GM12878 (cell line): ENCODE results near the gene AMHR2. TPM values are rescaled to one million over a fixed set of nuclear protein-coding genes. Genes with fewer than 3 reads are reported as not detected.

Experiments used
- ATAC-seq: fragments of 200-7000 bp; cut with Tn5 transposase; 3 replicates; pipeline ENCODE4 v1.9.1; 2020; ENCODE audit warnings: mild to moderate bottlenecking, moderate library complexity
- BruUV-seq: library from RNA; stranded (reverse); fragments of 400-500 nt; replicated peaks from 2 replicates; lab custom pipeline; 2021; lab: Mats Ljungman, UMichigan
- CTCF ChIA-PET: fragments of 300-600 bp; sonication (Branson Sonifier 250); formaldehyde crosslinking; extraction: SDS; loops from one replicate; lab custom pipeline; 2021; ENCODE audit warnings: inconsistent platforms; lab: Yijun Ruan, JAX
- POLR2A ChIA-PET: fragments of 350-600 bp; formaldehyde crosslinking; extraction: SDS; loops from one replicate; lab custom pipeline; 2021; ENCODE audit warnings: inconsistent platforms; lab: Charles Lee
- RAD21 ChIA-PET: fragments of 300-600 bp; sonication (Branson Sonifier 250); formaldehyde crosslinking; loops from one replicate; lab custom pipeline; 2023; ENCODE audit warnings: antibody characterized with exemption; ENCODE audit not compliant: unreplicated experiment; lab: Charles Lee
- SMC1A ChIA-PET: fragments of 300-600 bp; sonication (Branson Sonifier 250); formaldehyde crosslinking; loops from one replicate; lab custom pipeline; 2023; ENCODE audit not compliant: unreplicated experiment, uncharacterized antibody; lab: Charles Lee
- DNase-seq: peaks from one replicate; pipeline ENCODE4 v3.0.0-alpha.2; 2011; ENCODE audit warnings: low read depth, low spot score
- FAIRE-seq: peaks from 3 replicates; lab custom pipeline; 2011; peaks lifted over from hg19 to GRCh38; lab: Jason Lieb, UNC
- H2AFZ ChIP-seq: 2 replicates; pipeline ENCODE4 v1.6.0; 2011; ENCODE audit warnings: low read depth, low read length, control low read depth; ENCODE audit not compliant: control insufficient read depth
- H3K27ac ChIP-seq: 2 replicates; pipeline ENCODE4 v1.5.1; 2011; ENCODE audit warnings: control low read depth; ENCODE audit not compliant: control insufficient read depth, insufficient read depth
- H3K27me3 ChIP-seq, 2 experiments: replicated peaks in 1 of 2; 2 replicates each; pipeline versions ENCODE4 v1.6.0 to v1.6.1; 2011; ENCODE audit warnings: low read length in 1 of 2; ENCODE audit not compliant: control insufficient read depth in 2 of 2, insufficient read depth in 2 of 2
- H3K36me3 ChIP-seq, 2 experiments: 2 replicates each; pipeline ENCODE4 v1.5.1; 2011; ENCODE audit warnings: low read length in 1 of 2; ENCODE audit not compliant: control insufficient read depth in 2 of 2, insufficient read depth in 2 of 2
- H3K4me1 ChIP-seq: 2 replicates; pipeline ENCODE4 v1.6.1; 2011; ENCODE audit warnings: mild to moderate bottlenecking, low read length, moderate library complexity, mixed read lengths; ENCODE audit not compliant: control insufficient read depth, insufficient read depth
- H3K4me2 ChIP-seq: 2 replicates; pipeline ENCODE4 v1.6.0; 2011; ENCODE audit warnings: control low read depth; ENCODE audit not compliant: control insufficient read depth, insufficient read depth
- H3K4me3 ChIP-seq: fragments of 200-600 bp; sonication (generic); 2 replicates; pipeline ENCODE4 v1.5.1; 2016
- H3K79me2 ChIP-seq: 2 replicates; pipeline ENCODE4 v1.6.0; 2011; ENCODE audit warnings: low read length; ENCODE audit not compliant: control insufficient read depth, insufficient read depth
- H3K9ac ChIP-seq: 2 replicates; pipeline ENCODE4 v1.8.0; 2011; ENCODE audit warnings: low read length, control low read depth, mixed read lengths; ENCODE audit not compliant: control insufficient read depth, insufficient read depth
- H3K9me3 ChIP-seq: replicated peaks from 3 replicates; pipeline ENCODE4 v1.5.1; 2011; ENCODE audit warnings: mild to moderate bottlenecking, low read length; ENCODE audit not compliant: control insufficient read depth, insufficient read depth
- H4K20me1 ChIP-seq: 2 replicates; pipeline ENCODE4 v1.6.0; 2011; ENCODE audit not compliant: control insufficient read depth, insufficient read depth
- ATF7 ChIP-seq: fragments of 450-650 bp; IDR thresholded peaks from 2 replicates; pipeline ENCODE4 v1.6.1; 2016; ENCODE audit warnings: low read depth, mild to moderate bottlenecking
- BHLHE40 ChIP-seq, 2 experiments: fragments of 450-650 bp in 1 of 2; IDR thresholded peaks; 2 replicates each; pipeline ENCODE4 v1.6.1; 2011 to 2017; ENCODE audit warnings: low read depth in 2 of 2, borderline replicate concordance in 1 of 2, improper control_type of control experiment in 1 of 2, low read length in 1 of 2, mild to moderate bottlenecking in 1 of 2
- MTA2 ChIP-seq: fragments of 450-650 bp; IDR thresholded peaks from 2 replicates; pipeline ENCODE4 v1.6.1; 2016; ENCODE audit warnings: low read depth, mild to moderate bottlenecking, moderate library complexity
- NFIC ChIP-seq: IDR thresholded peaks from 2 replicates; pipeline ENCODE4 v1.6.1; 2012; ENCODE audit warnings: low read depth, mild to moderate bottlenecking, inconsistent platforms, low read length, moderate library complexity
- NR2C1 ChIP-seq: fragments of 450-650 bp; IDR thresholded peaks from 2 replicates; pipeline ENCODE4 v1.6.1; 2017; ENCODE audit warnings: antibody characterized with exemption, mild to moderate bottlenecking, moderate library complexity
- POLR2AphosphoS5 ChIP-seq: IDR thresholded peaks from 2 replicates; pipeline ENCODE4 v1.6.1; 2011; ENCODE audit warnings: mild to moderate bottlenecking, low read length, inconsistent platforms
- SPI1 ChIP-seq: IDR thresholded peaks from 2 replicates; pipeline ENCODE4 v1.6.1; 2011; ENCODE audit warnings: low read depth, mild to moderate bottlenecking, low read length, moderate library complexity, borderline replicate concordance; ENCODE audit not compliant: insufficient read depth
- ZNF24 ChIP-seq: fragments of 450-650 bp; IDR thresholded peaks from 2 replicates; pipeline ENCODE4 v1.6.1; 2017; ENCODE audit warnings: antibody characterized with exemption, mild to moderate bottlenecking
- WGBS: methylation state at CpG from one replicate; pipeline ENCODE4 v1.1.6; 2016; ENCODE audit warnings: low lambda C conversion rate; ENCODE audit not compliant: insufficient replicate concordance, insufficient coverage; ENCODE audit errors: missing lambda C conversion rate; 5-methylcytosine and 5-hydroxymethylcytosine counted together
- in situ Hi-C: fragments of 300-500 bp; cut with MboI; formaldehyde crosslinking; loops from 9 replicates; pipeline ENCODE4 v1.14.3; 2018; ENCODE audit warnings: mixed read lengths
- intact Hi-C: fragments of 100-400 bp; cut with micrococcal nuclease; formaldehyde crosslinking; loops from one replicate; pipeline ENCODE4 v1.14.2; 2022; ENCODE audit not compliant: unreplicated experiment
- polyA plus RNA-seq, 11 experiments: library from polyadenylated mRNA; depleted of rRNA in 4 of 11; unstranded in 6 of 11; stranded (reverse) in 5 of 11; fragments of >200 nt; fragmentation: Nextera tagmentation in 4 of 11; fragmentation: Illumina TruSeq in 1 of 11; extraction: Ambion mirVana in 4 of 11; extraction: Trizol in 1 of 11; gene quantifications; 1 replicate in 1 of 11; 2 replicates in 10 of 11; pipeline versions ENCODE4 v1.2.1 to v1.2.3, GENCODE V29; 2011 to 2016; ENCODE audit warnings: inconsistent platforms in 2 of 11, missing spikeins in 2 of 11, low read depth in 1 of 11
- total RNA-seq, 4 experiments: library from RNA; depleted of rRNA in 3 of 4; stranded (reverse); fragments of >200 nt in 3 of 4; fragmentation: Illumina TruSeq in 1 of 4; extraction: Trizol in 1 of 4; gene quantifications; 2 replicates each; pipeline versions ENCODE4 v1.2.1 to v1.2.3, GENCODE V29; 2013 to 2021

Gene AMHR2
- total and polyA plus RNA-seq, 10 of the 15 experiments (the other 5 are each of a cell fraction or from before 2014, with no cell fraction given) = 0.06 TPM; not detected in 9

GRCh38 chr12:53454707-53455106, 31.1 kb downstream of the AMHR2 start:
- no TSS peak for BruUV-seq
- no peak overlapping the region for H3K27ac ChIP-seq
- POLR2A ChIA-PET = interaction anchor here (0.6 to 2.5 kb wide), 8 partner anchors 11 to 130 kb away, joined by 3 to 7 read pairs (median 5); partner anchors contain the start of gene PRR13
- peaks cover 11 to 46% of the 10 kb centered on the region in 2 experiments for H3K36me3 ChIP-seq
- RAD21 ChIA-PET = no interaction called here
- H3K4me3 ChIP-seq = peak overlapping the region; percentile 97; the same call in 1 of the 2 replicates
- H3K4me2 ChIP-seq = peak overlapping the region; percentile 83
- TF ChIP-seq MTA2 (no peak), POLR2AphosphoS5 (peak; percentile 82), BHLHE40 (IDR thresholded peaks at IDR 0.05; ENCODE audit: borderline replicate concordance in 1 of 2, low read depth in 2 of 2, low read length in 1 of 2) (no peak), NFIC (no peak), NR2C1 (no peak)
- FAIRE-seq (no peak), DNase-seq (no peak), ATAC-seq (no peak)
- H3K4me1 ChIP-seq = peaks cover 5% of the 10 kb centered on the region
- intact Hi-C loops (loop anchor here (5.0 kb wide), 1 partner anchor 48 kb away; the partner anchor contains the start of gene TARBP2), in situ Hi-C loops (no loop called here)
- no peak overlapping the region for H2AFZ ChIP-seq
- H3K9ac ChIP-seq = no peak overlapping the region
- WGBS = 95% methylated on average over 3 of the region's 3 CpGs
- SMC1A ChIA-PET = interaction anchor here (1.1 to 2.4 kb wide), 4 partner anchors 8 to 54 kb away, joined by 3 to 9 read pairs (median 5); no protein-coding TSS in a partner anchor
- H3K79me2 ChIP-seq = peaks cover 55% of the 10 kb centered on the region
- no peaks in the 10 kb centered on the region for H3K9me3 ChIP-seq
- H4K20me1 ChIP-seq = peaks cover 13% of the 10 kb centered on the region
- CTCF ChIA-PET = interaction anchor here (0.8 to 4.9 kb wide), 7 partner anchors 18 to 134 kb away, joined by 3 to 30 read pairs (median 4); partner anchors contain the start of gene TARBP2
- H3K27me3 ChIP-seq = no peaks in the 10 kb centered on the region

GRCh38 chr12:53456654-53457366, 33.2 kb downstream of the AMHR2 start:
- DNase-seq (no peak), ATAC-seq (no peak), FAIRE-seq (no peak)
- Histone ChIP-seq H3K9me3 (no peaks in the 10 kb centered on the region), H3K27me3 (no peaks in the 10 kb centered on the region), H3K79me2 (peaks cover 71% of the 10 kb centered on the region), H3K36me3 (peaks cover 16 to 67% of the 10 kb centered on the region in 2 experiments), H2AFZ (no peak overlapping the region), H3K4me1 (peaks cover 5% of the 10 kb centered on the region), H3K4me2 (no peak overlapping the region), H3K27ac (no peak overlapping the region), H4K20me1 (peaks cover 17% of the 10 kb centered on the region), H3K4me3 (no peak overlapping the region), H3K9ac (no peak overlapping the region)
- WGBS = 72% methylated on average over 6 of the region's 6 CpGs
- ChIA-PET CTCF (interaction anchor here (4.9 kb wide), 1 partner anchor 19 kb away, joined by 30 read pairs; no protein-coding TSS in a partner anchor), RAD21 (no interaction called here), SMC1A (interaction anchor here (0.7 to 1.0 kb wide), 2 partner anchors 17 to 371 kb away, joined by 3 to 4 read pairs; no protein-coding TSS in a partner anchor), POLR2A (interaction anchor here (0.6 kb wide), 2 partner anchors 25 to 278 kb away, joined by 3 to 6 read pairs; no protein-coding TSS in a partner anchor)
- no TSS peak for BruUV-seq
- intact Hi-C loops (no loop called here), in situ Hi-C loops (no loop called here)
- TF ChIP-seq ZNF24 (no peak), SPI1 (no peak), ATF7 (no peak), POLR2AphosphoS5 (peak; percentile 38; the same call in 1 of the 2 replicates)
